RWPE1 (cell line): ENCODE measurements around the gene VSTM4.

Source experiments
- CTCF ChIA-PET: fragments of 350-600 bp; sonication (Branson Sonifier 250); formaldehyde crosslinking; extraction: SDS; loops from one replicate; lab custom pipeline; 2021; lab: Yijun Ruan, JAX
- POLR2A ChIA-PET: fragments of 400-600 bp; formaldehyde crosslinking; extraction: SDS; loops from one replicate; lab custom pipeline; 2020; ENCODE audit warnings: antibody characterized with exemption; ENCODE audit not compliant: low non-redundant PET; lab: Yijun Ruan, JAX
- DNase-seq: peaks from one replicate; pipeline ENCODE4 v3.0.0; 2012; ENCODE audit warnings: low spot score
- H3K27ac ChIP-seq: fragments of 450-650 bp; 2 replicates; pipeline ENCODE4 v1.5.1; 2017
- TF ChIP-seq, protein P1 (sequence below): fragments of 450-650 bp; conservative IDR thresholded peaks from 2 replicates; pipeline ENCODE4 v1.5.1; 2017; ENCODE audit warnings: low read depth, mild to moderate bottlenecking

The VSTM4 gene, protein sequence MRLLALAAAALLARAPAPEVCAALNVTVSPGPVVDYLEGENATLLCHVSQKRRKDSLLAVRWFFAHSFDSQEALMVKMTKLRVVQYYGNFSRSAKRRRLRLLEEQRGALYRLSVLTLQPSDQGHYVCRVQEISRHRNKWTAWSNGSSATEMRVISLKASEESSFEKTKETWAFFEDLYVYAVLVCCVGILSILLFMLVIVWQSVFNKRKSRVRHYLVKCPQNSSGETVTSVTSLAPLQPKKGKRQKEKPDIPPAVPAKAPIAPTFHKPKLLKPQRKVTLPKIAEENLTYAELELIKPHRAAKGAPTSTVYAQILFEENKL

DNA sequence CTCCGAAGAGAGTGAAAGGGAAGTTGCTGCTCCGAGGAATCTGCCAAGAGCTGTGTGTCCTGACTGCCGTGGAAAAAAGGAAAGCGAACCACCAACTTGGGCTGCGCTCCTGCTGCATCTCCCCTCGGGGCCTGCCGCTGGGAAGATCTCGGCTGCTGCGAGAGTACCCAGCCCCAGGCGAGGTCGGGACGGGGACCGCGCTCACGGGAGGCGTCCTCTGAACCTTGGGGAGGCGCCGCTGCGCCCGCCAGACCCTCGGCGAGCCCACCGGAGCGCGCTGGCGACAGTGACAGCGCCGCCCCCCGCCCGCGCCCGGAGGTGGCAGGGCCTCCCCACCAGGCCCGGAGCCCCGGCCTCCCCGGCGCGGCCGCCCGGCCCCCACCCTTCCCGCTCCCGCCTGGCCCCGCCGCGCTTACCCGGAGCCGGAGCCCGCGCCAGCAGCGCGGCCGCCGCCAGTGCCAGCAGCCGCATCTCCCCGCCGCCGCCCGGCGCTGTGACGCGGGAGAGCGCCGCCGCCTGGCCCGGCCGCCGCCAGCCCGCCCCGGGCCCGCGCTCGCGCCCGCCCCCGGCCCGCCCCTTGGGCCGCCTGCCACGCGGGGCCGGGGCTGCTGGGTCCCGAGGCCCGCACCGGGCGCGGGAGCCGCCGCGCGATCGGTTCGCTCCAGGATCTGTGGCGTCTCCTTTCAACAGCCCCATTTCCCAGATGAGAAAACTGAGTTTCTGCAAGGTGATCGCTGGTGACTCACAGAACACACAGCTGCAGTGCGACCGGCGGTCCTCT lies at the start of gene VSTM4:
TSS of gene VSTM4 (minus strand) at position 508 of the 781 bp plus-strand sequence. CDS start at position 471, 37 bp downstream.
- ChIA-PET POLR2A (no interaction called here), CTCF (no interaction called here)
- DNase-seq = no peak
- no peak within 1 kb of the TSS for H3K27ac ChIP-seq
- TF ChIP-seq, protein P1, sequence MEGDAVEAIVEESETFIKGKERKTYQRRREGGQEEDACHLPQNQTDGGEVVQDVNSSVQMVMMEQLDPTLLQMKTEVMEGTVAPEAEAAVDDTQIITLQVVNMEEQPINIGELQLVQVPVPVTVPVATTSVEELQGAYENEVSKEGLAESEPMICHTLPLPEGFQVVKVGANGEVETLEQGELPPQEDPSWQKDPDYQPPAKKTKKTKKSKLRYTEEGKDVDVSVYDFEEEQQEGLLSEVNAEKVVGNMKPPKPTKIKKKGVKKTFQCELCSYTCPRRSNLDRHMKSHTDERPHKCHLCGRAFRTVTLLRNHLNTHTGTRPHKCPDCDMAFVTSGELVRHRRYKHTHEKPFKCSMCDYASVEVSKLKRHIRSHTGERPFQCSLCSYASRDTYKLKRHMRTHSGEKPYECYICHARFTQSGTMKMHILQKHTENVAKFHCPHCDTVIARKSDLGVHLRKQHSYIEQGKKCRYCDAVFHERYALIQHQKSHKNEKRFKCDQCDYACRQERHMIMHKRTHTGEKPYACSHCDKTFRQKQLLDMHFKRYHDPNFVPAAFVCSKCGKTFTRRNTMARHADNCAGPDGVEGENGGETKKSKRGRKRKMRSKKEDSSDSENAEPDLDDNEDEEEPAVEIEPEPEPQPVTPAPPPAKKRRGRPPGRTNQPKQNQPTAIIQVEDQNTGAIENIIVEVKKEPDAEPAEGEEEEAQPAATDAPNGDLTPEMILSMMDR = no peak

DNA sequence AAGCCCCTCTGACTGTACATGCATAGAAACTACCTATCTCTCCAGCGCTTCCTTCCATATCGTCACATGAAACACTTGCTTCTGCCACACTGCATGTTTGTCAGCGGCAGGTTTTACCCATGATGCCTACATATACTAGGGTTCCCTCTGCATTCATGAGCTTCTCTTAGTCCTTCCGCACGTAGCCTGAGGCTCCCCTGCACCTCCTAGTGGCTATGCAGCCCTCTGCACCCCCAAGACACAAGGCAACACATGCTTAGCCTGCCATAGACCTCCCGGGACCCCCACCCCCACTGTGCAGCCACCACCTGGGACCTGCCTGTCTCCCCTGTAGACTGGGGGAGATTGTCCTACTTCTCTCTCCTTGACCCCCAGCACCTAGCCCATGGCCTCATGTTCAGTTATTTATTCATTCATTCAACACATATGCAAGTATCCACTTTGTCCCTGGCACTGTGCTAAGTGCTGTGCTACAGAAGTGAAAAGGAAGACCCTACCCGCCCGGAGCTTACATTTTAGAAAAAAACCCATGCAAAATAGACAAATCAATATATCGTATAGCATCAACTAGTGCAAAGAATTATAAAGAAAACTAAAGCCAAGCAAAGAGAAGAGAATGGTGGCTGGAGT lies 49.4 kb upstream of the VSTM4 start:
- TF ChIP-seq, protein P1 = no peak
- no peak overlapping the region for H3K27ac ChIP-seq
- POLR2A ChIA-PET = no interaction called here
- no peak for DNase-seq
- CTCF ChIA-PET = interaction anchor here (0.6 to 1.5 kb wide), 4 partner anchors 189 to 509 kb away, joined by 3 to 5 read pairs (median 4); no protein-coding TSS in a partner anchor

DNA sequence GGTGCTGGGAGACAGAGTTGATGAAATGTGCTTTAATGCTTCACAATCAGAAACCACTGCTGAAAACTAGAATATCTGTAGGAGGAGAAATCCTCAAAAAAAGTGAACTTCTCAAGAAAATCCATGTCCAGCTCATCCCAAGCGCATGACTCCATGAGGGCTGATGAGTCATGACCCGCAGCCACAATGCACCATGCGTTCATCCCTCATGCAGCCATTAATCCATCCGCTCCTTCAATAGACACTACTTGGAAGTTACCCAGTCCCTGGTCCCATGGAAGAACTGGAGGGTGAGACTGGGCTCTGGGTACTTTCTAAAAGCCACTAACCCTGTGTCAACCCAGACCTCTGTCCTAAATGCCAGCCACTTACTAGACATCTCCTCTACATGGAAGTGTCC lies 48.4 kb upstream of the VSTM4 start:
- POLR2A ChIA-PET = no interaction called here
- no peak overlapping the region for H3K27ac ChIP-seq

DNA sequence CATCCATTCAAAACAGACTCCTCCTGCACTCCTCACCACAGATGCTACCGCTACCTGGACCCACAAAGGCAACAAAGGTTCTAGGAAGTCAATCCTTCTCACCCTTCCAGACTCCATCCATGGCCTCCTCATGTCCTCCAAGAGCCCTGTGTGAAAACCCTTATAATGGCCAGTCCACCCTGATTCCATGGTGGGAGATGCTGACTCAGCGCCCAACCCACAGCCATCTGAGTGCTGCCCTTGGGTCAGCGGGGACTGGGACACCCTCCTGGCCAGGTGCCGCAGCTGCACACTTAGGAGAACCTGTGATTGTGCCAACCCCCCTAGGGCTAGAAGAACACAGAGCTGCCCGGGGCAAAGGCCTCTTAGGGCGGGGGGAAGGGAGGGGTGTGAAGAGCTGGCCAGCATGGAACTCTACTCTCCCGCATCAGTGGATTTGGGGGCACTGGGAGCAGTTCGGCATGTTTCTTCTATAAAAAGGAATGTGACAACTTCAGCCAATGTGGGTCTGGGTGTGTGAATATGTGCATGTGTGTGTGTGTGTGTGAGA lies 47.5 kb upstream of the VSTM4 start:
- CTCF ChIA-PET = interaction anchor here (0.6 to 2.7 kb wide), 2 partner anchors 186 to 626 kb away, joined by 7 to 11 read pairs; no protein-coding TSS in a partner anchor
- POLR2A ChIA-PET = no interaction called here

More for the DNA sequence above, 48.4 kb upstream of the VSTM4 start:
- TF ChIP-seq, protein P1 = no peak
- DNase-seq = no peak
- CTCF ChIA-PET = interaction anchor here (1.5 kb wide), 1 partner anchor 508 kb away, joined by 4 read pairs; no protein-coding TSS in a partner anchor

DNA sequence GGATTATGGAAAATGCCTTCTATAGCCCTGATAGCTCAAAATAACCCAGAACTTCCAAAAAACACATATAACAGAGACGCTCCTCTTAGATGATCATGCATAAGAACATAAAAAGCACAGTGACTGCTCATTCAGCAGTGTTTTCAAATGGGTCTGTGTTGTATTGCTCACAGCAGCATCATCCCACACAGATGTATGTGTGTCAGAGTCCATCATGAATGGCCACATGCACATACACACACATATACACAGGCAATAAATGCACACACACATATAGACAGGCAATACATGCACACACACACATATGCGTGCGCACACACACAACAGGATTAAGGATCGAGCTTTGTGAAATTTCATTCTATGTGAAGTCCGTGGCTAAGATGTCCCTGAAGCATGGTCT lies 46.7 kb upstream of the VSTM4 start:
- no peak overlapping the region for H3K27ac ChIP-seq
- ChIA-PET POLR2A (no interaction called here), CTCF (interaction anchor here (0.6 to 2.7 kb wide), 7 partner anchors 10 to 270 kb away, joined by 3 to 11 read pairs (median 4); no protein-coding TSS in a partner anchor)
- TF ChIP-seq, protein P1 = no peak
- DNase-seq = no peak

More for the DNA sequence above, 47.5 kb upstream of the VSTM4 start:
- DNase-seq = no peak
- TF ChIP-seq, protein P1 = no peak
- H3K27ac ChIP-seq = no peak overlapping the region
